DMS153 treated with DMSO at 0.1 percent for 48 hours (cell line): ENCODE results near the gene MMRN2.
"Not testable (repeated sequence)": the region's sequence is repeated elsewhere in the genome, so short reads cannot be mapped to it uniquely, and the experiment has no call there.

Experiments
- DNase-seq: peaks from one replicate; lab custom pipeline; 2025; ENCODE audit not compliant: unreplicated experiment; lab: John Stamatoyannopoulos, UW

The MMRN2 gene, protein sequence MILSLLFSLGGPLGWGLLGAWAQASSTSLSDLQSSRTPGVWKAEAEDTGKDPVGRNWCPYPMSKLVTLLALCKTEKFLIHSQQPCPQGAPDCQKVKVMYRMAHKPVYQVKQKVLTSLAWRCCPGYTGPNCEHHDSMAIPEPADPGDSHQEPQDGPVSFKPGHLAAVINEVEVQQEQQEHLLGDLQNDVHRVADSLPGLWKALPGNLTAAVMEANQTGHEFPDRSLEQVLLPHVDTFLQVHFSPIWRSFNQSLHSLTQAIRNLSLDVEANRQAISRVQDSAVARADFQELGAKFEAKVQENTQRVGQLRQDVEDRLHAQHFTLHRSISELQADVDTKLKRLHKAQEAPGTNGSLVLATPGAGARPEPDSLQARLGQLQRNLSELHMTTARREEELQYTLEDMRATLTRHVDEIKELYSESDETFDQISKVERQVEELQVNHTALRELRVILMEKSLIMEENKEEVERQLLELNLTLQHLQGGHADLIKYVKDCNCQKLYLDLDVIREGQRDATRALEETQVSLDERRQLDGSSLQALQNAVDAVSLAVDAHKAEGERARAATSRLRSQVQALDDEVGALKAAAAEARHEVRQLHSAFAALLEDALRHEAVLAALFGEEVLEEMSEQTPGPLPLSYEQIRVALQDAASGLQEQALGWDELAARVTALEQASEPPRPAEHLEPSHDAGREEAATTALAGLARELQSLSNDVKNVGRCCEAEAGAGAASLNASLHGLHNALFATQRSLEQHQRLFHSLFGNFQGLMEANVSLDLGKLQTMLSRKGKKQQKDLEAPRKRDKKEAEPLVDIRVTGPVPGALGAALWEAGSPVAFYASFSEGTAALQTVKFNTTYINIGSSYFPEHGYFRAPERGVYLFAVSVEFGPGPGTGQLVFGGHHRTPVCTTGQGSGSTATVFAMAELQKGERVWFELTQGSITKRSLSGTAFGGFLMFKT

GRCh38 chr10:86957471-86958115 is at the start of gene MMRN2:
MMRN2 (minus strand) TSS chr10:86957615; CDS start chr10:86957541, 74 bp downstream.
- no peak for DNase-seq

DNA sequence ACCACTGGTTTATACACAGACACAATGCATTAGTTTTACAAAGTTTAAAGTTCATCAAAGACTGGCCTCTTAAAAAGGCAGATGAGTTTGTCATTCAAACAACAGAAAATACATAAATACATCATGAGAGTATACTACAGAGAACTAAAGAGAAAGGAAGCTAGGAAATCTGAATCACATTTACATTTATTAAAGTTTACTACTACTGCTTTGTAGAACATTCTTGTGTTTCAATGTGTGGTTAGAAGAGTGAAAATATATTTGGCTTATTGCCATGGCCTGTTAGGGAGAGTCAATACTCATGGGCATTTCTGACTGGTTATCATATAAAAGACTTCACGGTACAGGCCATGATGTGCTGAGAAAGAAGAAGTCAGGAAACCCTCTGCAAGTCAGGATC is 49.7 kb upstream of the MMRN2 start:
- DNase-seq, result not testable (repeated sequence)

DNA sequence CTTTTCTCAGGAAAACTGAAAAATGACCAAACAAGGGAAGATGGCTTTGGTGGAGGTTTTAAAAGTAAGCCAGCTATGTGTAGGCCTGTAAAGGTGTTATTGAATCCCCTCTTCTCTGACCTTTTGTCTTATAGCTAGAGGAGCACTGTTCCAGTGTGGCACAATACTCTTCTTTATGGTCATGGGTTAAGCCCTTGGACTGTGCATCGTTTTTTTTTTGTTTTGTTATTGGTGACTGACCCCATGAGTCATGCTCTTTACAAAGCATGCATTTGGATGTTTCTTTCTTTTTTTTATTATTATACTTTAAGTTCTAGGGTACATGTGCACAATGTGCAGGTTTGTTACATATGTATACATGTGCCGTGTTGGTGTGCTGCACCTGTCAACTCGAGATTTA is 43.1 kb upstream of the MMRN2 start:
- DNase-seq, result no peak

DNA sequence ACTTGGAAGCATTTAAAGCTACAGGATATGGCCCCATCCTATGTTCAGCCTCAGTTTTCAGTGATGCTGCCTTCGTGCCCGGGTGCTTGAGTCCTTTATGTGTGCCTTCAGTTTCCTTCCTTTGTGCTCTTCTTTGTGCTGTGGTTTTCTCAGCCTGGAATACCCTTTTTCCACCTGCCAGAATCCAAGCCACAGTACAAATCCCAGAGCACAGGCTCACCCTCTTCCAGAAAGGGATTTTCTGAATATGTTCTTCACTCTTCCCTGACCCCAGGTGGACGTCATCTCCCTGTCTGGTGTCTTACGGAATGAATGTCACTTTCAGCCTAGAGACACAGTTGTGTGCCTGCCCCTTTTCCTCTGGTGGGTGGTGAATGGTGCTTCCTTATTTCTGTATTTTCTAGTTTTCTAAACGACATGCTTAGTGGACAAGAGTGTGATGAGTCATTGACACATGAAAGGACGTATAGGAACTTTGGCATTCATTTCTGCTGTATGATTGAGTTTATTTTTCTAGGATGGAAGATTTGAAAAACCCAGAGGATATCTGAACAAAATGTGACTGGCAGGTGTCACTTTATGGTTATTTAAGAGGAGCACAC is 42.5 kb upstream of the MMRN2 start:
- not testable (repeated sequence) for DNase-seq

GRCh38 chr10:86992929-86993328 is 35.5 kb upstream of the MMRN2 start:
- no peak for DNase-seq

DNA sequence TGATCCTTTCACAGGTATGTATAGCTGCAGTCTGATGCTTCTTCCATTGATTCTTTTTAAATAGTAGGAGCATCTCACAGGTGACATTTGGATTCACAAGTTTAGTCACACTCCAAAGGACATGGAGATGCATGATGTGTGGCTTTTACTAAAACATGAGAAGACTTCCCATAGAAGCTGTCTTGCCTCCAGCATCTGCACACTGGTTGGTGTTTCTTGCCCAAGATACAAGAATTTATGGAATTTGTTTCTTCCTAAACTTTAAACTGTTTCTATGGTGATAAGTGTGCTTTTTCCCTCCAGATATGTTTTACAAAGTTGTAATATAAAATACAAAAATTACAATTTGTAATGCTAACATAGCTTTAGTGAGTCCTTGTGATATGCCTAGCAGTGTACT is 35.0 kb upstream of the MMRN2 start:
- DNase-seq, result no peak

GRCh38 chr10:86991362-86991761 is 33.9 kb upstream of the MMRN2 start:
- DNase-seq, result not testable (repeated sequence)

DNA sequence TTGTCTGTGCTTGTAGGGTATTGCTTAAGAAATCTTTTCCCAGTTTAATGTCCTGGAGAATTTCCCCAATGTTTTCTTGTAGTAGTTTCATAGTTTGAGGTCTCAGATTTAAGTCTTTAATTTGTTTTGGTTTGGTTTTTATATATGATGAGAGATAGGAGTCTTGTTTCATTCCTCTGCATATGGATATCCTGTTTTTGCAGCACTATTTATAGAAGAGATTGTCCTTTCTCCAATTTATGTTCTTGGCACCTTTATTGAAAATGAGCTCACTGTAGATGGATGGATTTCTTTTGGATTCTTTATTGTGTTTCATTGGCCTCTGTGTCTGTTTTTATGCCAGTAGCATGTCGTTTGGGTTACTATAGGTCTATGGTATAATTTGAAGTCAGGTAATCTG is 31.1 kb upstream of the MMRN2 start:
- DNase-seq, result no peak

DNA sequence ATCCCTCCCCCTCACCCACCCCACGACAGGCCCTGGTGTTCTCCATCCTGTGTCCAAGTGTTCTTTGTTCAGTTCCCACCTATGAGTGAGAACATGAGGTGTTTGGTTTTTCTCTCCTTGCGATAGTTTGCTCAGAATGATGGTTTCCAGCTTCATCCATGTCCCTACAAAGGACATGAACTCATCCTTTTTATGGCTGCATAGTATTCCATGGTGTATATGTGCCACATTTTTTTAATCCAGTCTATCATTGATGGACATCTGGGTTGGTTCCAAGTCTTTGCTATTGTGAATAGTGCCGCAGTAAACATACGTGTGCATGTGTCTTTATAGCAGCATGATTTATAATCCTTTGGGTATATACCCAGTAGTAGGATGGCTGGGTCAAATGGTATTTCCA is 27.1 kb upstream of the MMRN2 start:
- DNase-seq, result not testable (repeated sequence)

DNA sequence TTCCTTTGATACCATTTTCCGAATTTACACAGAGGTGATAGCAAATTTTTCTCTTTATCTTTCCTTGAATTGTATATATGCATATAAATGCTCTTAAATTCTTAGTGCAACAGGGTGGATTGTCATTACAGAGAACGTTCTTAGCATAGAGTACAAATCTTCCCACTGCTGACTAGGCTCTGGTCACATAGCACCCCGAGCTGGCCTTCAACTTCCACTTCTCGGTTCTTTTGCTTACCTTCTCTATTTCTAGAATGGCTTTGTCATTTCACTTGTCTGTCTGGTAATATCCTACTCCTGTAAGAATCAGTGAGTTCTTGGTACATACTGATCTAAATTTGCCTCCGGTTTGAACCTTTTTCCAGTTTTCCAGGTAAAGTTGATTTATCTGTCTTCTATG is 24.3 kb upstream of the MMRN2 start:
- no peak for DNase-seq

DNA sequence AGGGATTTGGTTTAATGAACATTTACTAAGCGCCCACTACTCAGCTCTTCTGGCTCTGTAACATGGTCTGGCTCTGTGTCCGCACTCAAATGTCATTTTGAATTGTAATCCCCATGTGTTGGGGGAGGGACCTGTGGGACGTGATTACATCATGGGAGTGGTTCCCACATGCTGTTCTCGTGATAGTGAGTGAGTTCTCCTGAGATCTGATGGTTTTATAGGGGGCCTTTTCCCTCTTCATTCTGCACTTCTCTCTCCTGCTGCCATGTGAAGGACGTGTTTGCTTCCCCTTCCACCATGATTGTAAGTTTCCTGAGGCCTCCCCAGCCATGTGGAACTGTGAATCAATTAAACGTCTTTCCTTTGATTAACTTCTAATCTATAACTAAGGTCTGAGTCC is 23.6 kb upstream of the MMRN2 start:
- DNase-seq, result not testable (repeated sequence)

GRCh38 chr10:86979977-86980448 is 22.6 kb upstream of the MMRN2 start:
- DNase-seq, result no peak

GRCh38 chr10:86979296-86979818 is 21.9 kb upstream of the MMRN2 start:
- no peak for DNase-seq

- not testable (repeated sequence) for DNase-seq
These were observed 21.0 kb upstream of the MMRN2 start for GRCh38 chr10:86978457-86978856.

DNA sequence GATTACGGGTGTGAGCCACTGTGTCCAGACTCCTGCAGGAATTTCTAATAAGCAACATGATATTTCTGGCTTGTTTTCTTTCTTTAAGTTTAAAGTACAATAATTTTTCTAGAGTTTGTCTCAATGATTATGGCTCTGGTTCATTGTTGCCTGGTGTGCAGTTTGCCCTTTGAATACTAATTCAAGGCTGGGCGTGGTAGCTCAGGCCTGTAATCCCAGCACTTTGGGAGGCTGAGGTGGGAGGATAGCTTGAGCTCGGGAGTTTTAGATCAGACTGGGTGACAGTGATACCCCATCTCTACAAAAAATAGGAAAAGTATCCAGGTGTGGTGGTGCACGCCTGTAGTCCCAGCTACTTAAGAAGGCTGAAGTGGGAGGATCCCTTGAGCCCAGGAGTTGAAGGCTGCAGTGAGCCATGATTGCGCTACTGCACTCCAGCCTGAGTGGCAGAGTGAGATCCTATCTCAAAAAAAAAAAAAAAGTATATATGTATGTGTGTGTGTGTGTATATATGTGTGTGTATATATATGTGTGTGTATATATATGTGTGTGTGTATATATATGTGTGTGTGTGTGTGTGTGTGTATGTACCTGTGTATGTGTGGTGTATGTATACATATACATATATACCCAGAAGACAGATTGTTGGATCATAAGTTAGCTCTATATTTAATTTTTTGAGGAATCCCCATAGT is 19.1 kb upstream of the MMRN2 start:
- DNase-seq, result no peak

GRCh38 chr10:86974484-86974883 is 17.1 kb upstream of the MMRN2 start:
- DNase-seq, result no peak

DNA sequence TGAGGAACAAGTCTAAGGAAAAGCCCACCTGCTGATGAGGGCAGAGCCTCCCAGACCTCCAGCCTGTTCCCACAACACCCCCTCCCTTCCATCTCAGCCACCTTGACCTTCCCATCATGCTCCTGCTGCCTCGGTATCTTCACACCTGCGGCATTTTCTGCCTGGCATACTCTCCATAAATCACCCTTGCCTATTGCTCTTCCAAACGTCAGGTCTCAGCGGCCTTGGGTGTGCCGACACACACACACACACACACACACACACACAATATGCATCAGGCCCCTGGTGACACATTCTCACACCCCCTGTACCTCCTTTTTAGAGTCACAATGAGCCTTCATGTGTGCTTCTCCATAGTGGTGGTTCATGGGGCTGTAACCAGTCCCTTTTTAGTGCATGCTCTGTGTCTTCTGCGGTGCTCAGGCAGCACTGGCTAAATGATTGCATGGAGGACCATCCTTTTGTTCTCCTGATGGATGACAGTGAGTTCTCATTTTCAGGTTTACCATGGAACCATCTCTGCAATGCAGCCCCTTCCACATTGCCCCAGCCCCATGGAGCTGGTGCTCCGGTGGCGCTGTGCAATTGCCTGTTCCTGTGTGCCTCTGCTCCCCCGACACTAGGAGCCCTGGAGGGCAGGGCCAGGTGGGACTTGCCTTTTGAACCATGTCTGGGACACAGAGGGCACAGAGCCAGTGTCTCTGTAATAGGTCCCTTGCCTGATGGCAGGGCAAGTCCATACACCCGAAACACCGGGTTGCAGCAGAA is 15.4 kb upstream of the MMRN2 start:
- DNase-seq, result no peak

- peak; percentile 60 for DNase-seq
These were observed 14.0 kb upstream of the MMRN2 start for GRCh38 chr10:86971232-86971991.

DNA sequence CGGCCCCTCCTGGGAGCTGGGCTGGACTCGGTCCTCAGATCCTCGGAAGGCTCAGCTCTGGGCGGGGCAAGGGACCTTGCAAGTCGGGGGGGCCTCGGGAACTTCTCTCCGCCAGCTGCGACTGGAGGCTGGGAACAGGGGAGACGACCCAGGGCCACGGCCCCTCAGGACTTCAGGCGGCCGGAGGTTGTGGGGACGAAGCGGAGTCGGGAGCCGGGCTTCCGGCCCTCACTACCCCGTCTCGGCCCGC is 13.5 kb upstream of the MMRN2 start:
- no peak for DNase-seq
